Adrenal gland (tissue), 12 donors: ENCODE data around the gene RAB30. TPM values are rescaled to one million over a fixed set of nuclear protein-coding genes. Genes with fewer than 3 reads are reported as not detected.

Experiments used
- DNase-seq, 7 donors: peaks; one replicate each; pipeline ENCODE4 v3.0.0-alpha.2; 2019 to 2020
- H3K27ac ChIP-seq, 5 donors: fragments of 200-600 bp; sonication (generic) in 4 of 5; 1 replicate in 3 of 5; 2 replicates in 2 of 5; pipeline versions ENCODE4 v1.5.1 to v1.8.0; 2016 to 2020; ENCODE audit warnings: mild to moderate bottlenecking in 1 of 5
- H3K27me3 ChIP-seq: fragments of 200-600 bp; 2 replicates; pipeline ENCODE4 v1.8.0; 2021
- H3K36me3 ChIP-seq, 2 donors: fragments of 200-600 bp; replicated peaks in 1 of 2; 1 replicate in 1 of 2; 2 replicates in 1 of 2; pipeline versions ENCODE4 v1.5.1 to v1.8.0; 2018 to 2022
- H3K4me1 ChIP-seq, 2 donors: fragments of 200-600 bp; replicated peaks in 1 of 2; 1 replicate in 1 of 2; 2 replicates in 1 of 2; pipeline versions ENCODE4 v1.5.1 to v1.8.0; 2018 to 2021
- H3K4me3 ChIP-seq, 4 donors: fragments of 200-600 bp; sonication (generic) in 3 of 4; one replicate each; pipeline ENCODE4 v1.5.1; 2016 to 2018
- H3K9me3 ChIP-seq, 3 donors: fragments of 200-600 bp; sonication (generic) in 1 of 3; replicated peaks in 1 of 3; 1 replicate in 2 of 3; 2 replicates in 1 of 3; pipeline versions ENCODE4 v1.5.1 to v1.8.0; 2016 to 2021
- POLR2A ChIP-seq, 2 donors: fragments of 450-650 bp; IDR thresholded peaks; one replicate each; pipeline ENCODE4 v1.6.1; 2017; ENCODE audit warnings: antibody characterized with exemption in 2 of 2, mild to moderate bottlenecking in 2 of 2, moderate library complexity in 1 of 2
- WGBS, 4 donors: extraction: QIAGEN DNeasy Blood & Tissue Kit in 2 of 4; methylation state at CpG; one replicate each; pipeline versions ENCODE4 v1.1.5 to v1.1.7; 2013 to 2017; 5-methylcytosine and 5-hydroxymethylcytosine counted together
- intact Hi-C, 2 donors: fragments of 100-400 bp; cut with DNase I; formaldehyde crosslinking; loops; one replicate each; pipeline versions ENCODE4 v1.14.1 to v1.15.0; 2022 to 2023
- polyA plus RNA-seq, 3 donors: library from polyadenylated mRNA; stranded (reverse); fragments of 200-250 nt in 2 of 3; fragments of 350-450 nt in 1 of 3; fragmentation: Illumina TruSeq in 1 of 3; extraction: RNeasy Lipid Tissue Mini Kit (QIAGEN cat#74804) in 1 of 3; gene quantifications; one replicate each; pipeline ENCODE4 v1.2.3, GENCODE V29; 2013 to 2014
- total RNA-seq, 9 donors: library from RNA; depleted of rRNA in 4 of 9; stranded (reverse); fragments of >200 nt in 4 of 9; fragments of 120-200 nt in 1 of 9; fragmentation: NEBNext Ultra II Directional in 1 of 9; extraction: Animal tissue kit (Norgen Biotek cat#: 25700) in 1 of 9; gene quantifications; one replicate each; pipeline versions ENCODE4 v1.1.0 to v1.2.4, GENCODE V29; 2013 to 2023
- TF ChIP-seq, protein P1 (sequence below), 6 experiments: fragments of 450-650 bp in 4 of 6; fragments of 200-600 bp in 2 of 6; sonication (generic) in 1 of 6; IDR thresholded peaks; 1 replicate in 5 of 6; 2 replicates in 1 of 6; pipeline versions ENCODE4 v1.5.1 to v1.8.0; 2016 to 2021; ENCODE audit warnings: antibody characterized with exemption in 6 of 6, mild to moderate bottlenecking in 2 of 6, moderate library complexity in 1 of 6
- donor health status: healthy with polysubstance abuse.
- donor health status: Bipolar disorder and iron deficiency.
- donor health status: DM: yes; HTN: yes; CAD: no.
- donor health status: DM: no; HTN: no; CAD: no.
- donor health status: DM: no; HTN: no; CAD: no.
- donor health status: DM: yes; HTN: yes; CAD: no.

The RAB30 gene
- total and polyA plus RNA-seq, 12 donors: 5.1 to 69.4 (median 41.7) TPM

GRCh38 chr11:83064011-83064410 is 7.7 kb downstream of the RAB30 start:
- H3K9me3 ChIP-seq: no peaks in the 10 kb centered on the region
- 86 to 96% (median 94%) methylated on average over 3 of the region's 3 CpGs for WGBS, 4 donors
- DNase-seq: no peak
- no peaks in the 10 kb centered on the region for H3K36me3 ChIP-seq
- no peaks in the 10 kb centered on the region for H3K27me3 ChIP-seq
- H3K27ac ChIP-seq: peak overlapping the region in 3 of 5 donors; percentile 61 to 82 (median 72)
- H3K4me3 ChIP-seq: no peak overlapping the region
- TF ChIP-seq, protein P1, sequence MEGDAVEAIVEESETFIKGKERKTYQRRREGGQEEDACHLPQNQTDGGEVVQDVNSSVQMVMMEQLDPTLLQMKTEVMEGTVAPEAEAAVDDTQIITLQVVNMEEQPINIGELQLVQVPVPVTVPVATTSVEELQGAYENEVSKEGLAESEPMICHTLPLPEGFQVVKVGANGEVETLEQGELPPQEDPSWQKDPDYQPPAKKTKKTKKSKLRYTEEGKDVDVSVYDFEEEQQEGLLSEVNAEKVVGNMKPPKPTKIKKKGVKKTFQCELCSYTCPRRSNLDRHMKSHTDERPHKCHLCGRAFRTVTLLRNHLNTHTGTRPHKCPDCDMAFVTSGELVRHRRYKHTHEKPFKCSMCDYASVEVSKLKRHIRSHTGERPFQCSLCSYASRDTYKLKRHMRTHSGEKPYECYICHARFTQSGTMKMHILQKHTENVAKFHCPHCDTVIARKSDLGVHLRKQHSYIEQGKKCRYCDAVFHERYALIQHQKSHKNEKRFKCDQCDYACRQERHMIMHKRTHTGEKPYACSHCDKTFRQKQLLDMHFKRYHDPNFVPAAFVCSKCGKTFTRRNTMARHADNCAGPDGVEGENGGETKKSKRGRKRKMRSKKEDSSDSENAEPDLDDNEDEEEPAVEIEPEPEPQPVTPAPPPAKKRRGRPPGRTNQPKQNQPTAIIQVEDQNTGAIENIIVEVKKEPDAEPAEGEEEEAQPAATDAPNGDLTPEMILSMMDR (IDR thresholded peaks at IDR 0.05): no peak
- no peak for TF ChIP-seq POLR2A (IDR thresholded peaks at IDR 0.05)
- intact Hi-C loops: no loop called here
- H3K4me1 ChIP-seq: peaks cover 11 to 39% of the 10 kb centered on the region in 2 donors

DNA sequence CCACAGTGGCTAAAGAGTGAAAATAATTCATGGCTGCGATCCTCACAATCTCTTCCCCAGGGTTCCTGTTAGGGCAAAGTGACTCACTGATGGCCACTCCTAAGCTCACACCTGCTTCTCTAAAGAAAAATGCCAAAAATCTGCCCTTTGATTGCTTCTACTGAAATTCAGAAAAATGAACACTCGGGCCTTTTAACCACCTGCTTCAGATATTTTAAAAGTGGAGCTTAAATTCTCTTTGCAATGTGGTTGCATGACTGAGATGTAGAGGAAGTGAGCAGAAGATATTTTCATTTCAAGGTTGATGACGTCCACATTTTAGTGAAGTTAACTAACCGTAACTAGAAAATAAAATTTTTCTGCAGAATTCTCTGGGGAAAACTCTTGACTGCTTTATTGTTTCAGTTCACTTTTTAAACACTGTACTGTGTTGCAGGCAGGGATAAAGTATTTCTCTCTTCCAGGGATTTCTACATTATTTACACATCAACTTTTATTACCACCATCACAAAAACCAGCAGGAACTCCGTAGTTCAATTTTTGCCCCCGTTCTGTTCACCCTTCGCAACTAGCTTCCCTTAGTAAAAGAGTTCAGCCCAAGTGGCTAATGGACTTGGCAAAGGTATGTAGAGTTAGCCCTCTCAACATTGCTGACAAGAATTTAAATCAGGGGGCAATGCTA is 8.5 kb downstream of the RAB30 start:
- no peaks in the 10 kb centered on the region for H3K27me3 ChIP-seq
- TF ChIP-seq, protein P1 (IDR thresholded peaks at IDR 0.05): no peak
- peak in 1 of 2 donors; percentile 37 for TF ChIP-seq POLR2A (IDR thresholded peaks at IDR 0.05)
- no peaks in the 10 kb centered on the region for H3K9me3 ChIP-seq
- H3K27ac ChIP-seq: peak overlapping the region; percentile 61 to 82 (median 74)
- no peaks in the 10 kb centered on the region for H3K36me3 ChIP-seq
- H3K4me3 ChIP-seq: peak overlapping the region in 1 of 4 donors; percentile 17
- DNase-seq: peak in 4 of 7 donors; percentile 43 to 68 (median 62)
- H3K4me1 ChIP-seq: peaks cover 11 to 35% of the 10 kb centered on the region in 2 donors
- intact Hi-C loops: no loop called here
- 24 to 37% (median 31%) methylated on average over 7 of the region's 7 CpGs for WGBS, 4 donors

DNA sequence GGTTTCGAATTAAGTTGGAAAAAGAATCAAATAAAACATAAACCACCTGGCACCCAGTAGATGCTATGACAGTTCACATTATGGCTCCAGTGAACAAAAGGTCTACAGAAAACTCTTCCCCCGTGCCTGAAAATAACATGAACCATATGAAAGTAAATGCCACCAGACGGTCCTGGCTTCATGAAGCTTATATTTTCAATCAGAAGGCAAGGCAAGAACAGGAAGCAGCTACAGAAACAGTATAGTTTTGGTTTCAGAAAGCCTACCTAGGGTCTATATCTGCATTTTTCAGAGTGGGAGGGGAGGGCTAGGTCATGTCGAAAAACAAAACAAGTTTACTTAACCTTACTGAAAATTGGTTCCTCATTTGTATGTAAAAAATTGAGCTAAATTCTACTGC is 9.8 kb downstream of the RAB30 start:
- Histone ChIP-seq H3K27me3 (no peaks in the 10 kb centered on the region), H3K4me3 (no peak overlapping the region), H3K27ac (peak overlapping the region in 2 of 5 donors; percentile 74 to 82), H3K4me1 (peaks cover 11 to 36% of the 10 kb centered on the region in 2 donors), H3K9me3 (no peaks in the 10 kb centered on the region), H3K36me3 (no peaks in the 10 kb centered on the region)
- 81 to 87% (median 83%) methylated on average over 4 of the region's 4 CpGs for WGBS, 4 donors
- TF ChIP-seq, protein P1 (IDR thresholded peaks at IDR 0.05): no peak
- no peak for TF ChIP-seq POLR2A (IDR thresholded peaks at IDR 0.05)
- intact Hi-C loops: loop anchor here in 1 of 2 donors (2.0 kb wide), 1 partner anchor 23 kb away; no protein-coding TSS in a partner anchor
- no peak for DNase-seq

- TF ChIP-seq, protein P1 (IDR thresholded peaks at IDR 0.05): no peak
- TF ChIP-seq POLR2A (IDR thresholded peaks at IDR 0.05): no peak
- intact Hi-C loops: loop anchor here in 1 of 2 donors (2.0 kb wide), 1 partner anchor 22 kb away; no protein-coding TSS in a partner anchor
- WGBS, 4 donors: 93 to 97% (median 96%) methylated on average over 2 to 3 of the region's 3 CpGs
These were observed 10.7 kb downstream of the RAB30 start for GRCh38 chr11:83060965-83061364.

More at GRCh38 chr11:83060965-83061364, 10.7 kb downstream of the RAB30 start:
- DNase-seq: no peak
- no peaks in the 10 kb centered on the region for H3K9me3 ChIP-seq
- peaks cover 11 to 44% of the 10 kb centered on the region in 2 donors for H3K4me1 ChIP-seq
- no peak overlapping the region for H3K4me3 ChIP-seq
- H3K27me3 ChIP-seq: no peaks in the 10 kb centered on the region
- no peak overlapping the region for H3K27ac ChIP-seq
- H3K36me3 ChIP-seq: no peaks in the 10 kb centered on the region
